Liver (tissue), 9 donors: Measurements from ENCODE around the gene JPH3. TPM values are rescaled to one million over a fixed set of nuclear protein-coding genes. Genes with fewer than 3 reads are reported as not detected.

ENCODE experiments used
- DNase-seq: peaks from one replicate; pipeline ENCODE4 v3.0.0-alpha.2; 2017; ENCODE audit warnings: low spot score
- H3K27ac ChIP-seq, 2 donors: one replicate each; pipeline ENCODE4 v1.7.0; 2013; ENCODE audit warnings: inconsistent platforms in 2 of 2, low read length in 2 of 2, control low read depth in 1 of 2, low read depth in 1 of 2, mild to moderate bottlenecking in 1 of 2
- H3K27me3 ChIP-seq, 4 donors: one replicate each; pipeline versions ENCODE4 v1.6.1 to v1.7.0; 2013; ENCODE audit warnings: low read length in 3 of 4, inconsistent platforms in 1 of 4, mild to moderate bottlenecking in 1 of 4, moderate library complexity in 1 of 4; ENCODE audit not compliant: control insufficient read depth in 4 of 4, insufficient read depth in 4 of 4
- H3K36me3 ChIP-seq, 4 donors: one replicate each; pipeline versions ENCODE4 v1.6.1 to v1.7.0; 2013; ENCODE audit warnings: low read length in 3 of 4, mild to moderate bottlenecking in 3 of 4, low read depth in 1 of 4, moderate library complexity in 1 of 4; ENCODE audit not compliant: control insufficient read depth in 4 of 4, insufficient read depth in 3 of 4
- H3K4me1 ChIP-seq, 4 donors: one replicate each; pipeline versions ENCODE4 v1.6.1 to v1.7.0; 2013; ENCODE audit warnings: low read length in 3 of 4, mild to moderate bottlenecking in 3 of 4, moderate library complexity in 1 of 4; ENCODE audit not compliant: control insufficient read depth in 4 of 4, insufficient read depth in 4 of 4
- H3K4me3 ChIP-seq, 3 donors: one replicate each; pipeline versions ENCODE4 v1.6.1 to v1.7.0; 2013; ENCODE audit warnings: low read length in 3 of 3, control low read depth in 1 of 3, low read depth in 1 of 3, mild to moderate bottlenecking in 1 of 3
- H3K9ac ChIP-seq, 2 donors: one replicate each; pipeline ENCODE4 v1.7.0; 2013; ENCODE audit warnings: low read length in 2 of 2, mild to moderate bottlenecking in 2 of 2, moderate library complexity in 2 of 2, control low read depth in 1 of 2, low read depth in 1 of 2
- H3K9me3 ChIP-seq, 4 donors: one replicate each; pipeline versions ENCODE4 v1.6.1 to v1.7.0; 2013; ENCODE audit warnings: low read length in 3 of 4; ENCODE audit not compliant: control insufficient read depth in 4 of 4
- ATF3 ChIP-seq: IDR thresholded peaks from 2 replicates; pipeline ENCODE4 v1.6.1; 2016; ENCODE audit warnings: antibody characterized with exemption
- CTCF ChIP-seq: fragments of 150-350 bp; IDR thresholded peaks from 2 replicates; pipeline ENCODE4 v1.5.1; 2017; ENCODE audit warnings: improper control_type of control experiment, low read depth, low read length; ENCODE audit not compliant: missing input control
- EGR1 ChIP-seq, 2 donors: IDR thresholded peaks; 2 replicates each; pipeline ENCODE4 v1.6.1; 2016 to 2018; ENCODE audit warnings: antibody characterized with exemption in 2 of 2, low read depth in 2 of 2
- FOXA1 ChIP-seq: IDR thresholded peaks from 2 replicates; pipeline ENCODE4 v1.6.1; 2016; ENCODE audit warnings: antibody characterized with exemption
- FOXA2 ChIP-seq: IDR thresholded peaks from 2 replicates; pipeline ENCODE4 v1.6.1; 2016; ENCODE audit warnings: antibody characterized with exemption
- GABPA ChIP-seq, 2 donors: IDR thresholded peaks in 1 of 2; conservative IDR thresholded peaks in 1 of 2; 2 replicates each; pipeline ENCODE4 v1.6.1; 2016; ENCODE audit warnings: antibody characterized with exemption in 2 of 2, mild to moderate bottlenecking in 1 of 2, moderate library complexity in 1 of 2
- HNF4G ChIP-seq: IDR thresholded peaks from 2 replicates; pipeline ENCODE4 v1.6.1; 2016; ENCODE audit warnings: antibody characterized with exemption
- NR2F2 ChIP-seq: IDR thresholded peaks from 2 replicates; pipeline ENCODE4 v1.6.1; 2016; ENCODE audit warnings: antibody characterized with exemption
- RAD21 ChIP-seq, 2 donors: IDR thresholded peaks; 2 replicates each; pipeline ENCODE4 v1.6.1; 2016; ENCODE audit warnings: antibody characterized with exemption in 2 of 2, mild to moderate bottlenecking in 2 of 2
- RXRA ChIP-seq, 2 donors: IDR thresholded peaks; 2 replicates each; pipeline ENCODE4 v1.6.1; 2017 to 2018; ENCODE audit warnings: antibody characterized with exemption in 2 of 2, mild to moderate bottlenecking in 1 of 2
- SP1 ChIP-seq: IDR thresholded peaks from 2 replicates; pipeline ENCODE4 v1.6.1; 2018; ENCODE audit warnings: antibody characterized with exemption, mild to moderate bottlenecking
- TAF1 ChIP-seq: conservative IDR thresholded peaks from 2 replicates; pipeline ENCODE4 v1.6.1; 2016; ENCODE audit warnings: antibody characterized with exemption, mild to moderate bottlenecking
- YY1 ChIP-seq: IDR thresholded peaks from 2 replicates; pipeline ENCODE4 v1.6.1; 2016; ENCODE audit warnings: antibody characterized with exemption, mild to moderate bottlenecking
- WGBS: extraction: QIAGEN DNeasy Blood & Tissue Kit; methylation state at CpG from one replicate; pipeline ENCODE4 v1.1.7; 2013; 5-methylcytosine and 5-hydroxymethylcytosine counted together
- polyA plus RNA-seq, 2 donors: library from polyadenylated mRNA; stranded (reverse) in 1 of 2; unstranded in 1 of 2; fragments of 200-250 nt in 1 of 2; fragments of >200 nt in 1 of 2; fragmentation: Nextera tagmentation in 1 of 2; extraction: Ambion mirVana in 1 of 2; gene quantifications; one replicate each; pipeline versions ENCODE4 v1.2.1 to v1.2.3, GENCODE V29; 2013 to 2015
- total RNA-seq, 2 donors: library from RNA; depleted of rRNA; stranded (reverse); fragments of >200 nt; gene quantifications; one replicate each; pipeline ENCODE4 v1.2.3, GENCODE V29; 2014
- TF ChIP-seq, protein P1 (sequence below): IDR thresholded peaks from 2 replicates; pipeline ENCODE4 v1.6.1; 2016; ENCODE audit warnings: antibody characterized with exemption
- TF ChIP-seq, protein P2 (sequence below): IDR thresholded peaks from 2 replicates; pipeline ENCODE4 v1.6.1; 2016; ENCODE audit warnings: antibody characterized with exemption, mild to moderate bottlenecking
- donor health status: healthy.
- donor health status: healthy.
- donor health status: healthy.
- donor health status: healthy.
- donor health status: healthy.

The JPH3 gene
- total and polyA plus RNA-seq, 4 donors, result under 0.01 to 0.09 (median 0.04) TPM

GRCh38 chr16:87689956-87690465 lies 87.7 kb downstream of the JPH3 start:
- Histone ChIP-seq H3K27me3 (no peaks in the 10 kb centered on the region), H3K9ac (no peak overlapping the region), H3K27ac (no peak overlapping the region), H3K9me3 (no peaks in the 10 kb centered on the region), H3K4me1 (no peaks in the 10 kb centered on the region), H3K4me3 (no peak overlapping the region), H3K36me3 (no peaks in the 10 kb centered on the region)
- no peak for DNase-seq
- 92% methylated on average over 46 of the region's 46 CpGs for WGBS
- TF ChIP-seq TAF1 (no peak), FOXA2 (no peak), ATF3 (no peak), NR2F2 (no peak)
- TF ChIP-seq, protein P1, sequence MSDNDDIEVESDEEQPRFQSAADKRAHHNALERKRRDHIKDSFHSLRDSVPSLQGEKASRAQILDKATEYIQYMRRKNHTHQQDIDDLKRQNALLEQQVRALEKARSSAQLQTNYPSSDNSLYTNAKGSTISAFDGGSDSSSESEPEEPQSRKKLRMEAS, result no peak
- TF ChIP-seq, protein P2, sequence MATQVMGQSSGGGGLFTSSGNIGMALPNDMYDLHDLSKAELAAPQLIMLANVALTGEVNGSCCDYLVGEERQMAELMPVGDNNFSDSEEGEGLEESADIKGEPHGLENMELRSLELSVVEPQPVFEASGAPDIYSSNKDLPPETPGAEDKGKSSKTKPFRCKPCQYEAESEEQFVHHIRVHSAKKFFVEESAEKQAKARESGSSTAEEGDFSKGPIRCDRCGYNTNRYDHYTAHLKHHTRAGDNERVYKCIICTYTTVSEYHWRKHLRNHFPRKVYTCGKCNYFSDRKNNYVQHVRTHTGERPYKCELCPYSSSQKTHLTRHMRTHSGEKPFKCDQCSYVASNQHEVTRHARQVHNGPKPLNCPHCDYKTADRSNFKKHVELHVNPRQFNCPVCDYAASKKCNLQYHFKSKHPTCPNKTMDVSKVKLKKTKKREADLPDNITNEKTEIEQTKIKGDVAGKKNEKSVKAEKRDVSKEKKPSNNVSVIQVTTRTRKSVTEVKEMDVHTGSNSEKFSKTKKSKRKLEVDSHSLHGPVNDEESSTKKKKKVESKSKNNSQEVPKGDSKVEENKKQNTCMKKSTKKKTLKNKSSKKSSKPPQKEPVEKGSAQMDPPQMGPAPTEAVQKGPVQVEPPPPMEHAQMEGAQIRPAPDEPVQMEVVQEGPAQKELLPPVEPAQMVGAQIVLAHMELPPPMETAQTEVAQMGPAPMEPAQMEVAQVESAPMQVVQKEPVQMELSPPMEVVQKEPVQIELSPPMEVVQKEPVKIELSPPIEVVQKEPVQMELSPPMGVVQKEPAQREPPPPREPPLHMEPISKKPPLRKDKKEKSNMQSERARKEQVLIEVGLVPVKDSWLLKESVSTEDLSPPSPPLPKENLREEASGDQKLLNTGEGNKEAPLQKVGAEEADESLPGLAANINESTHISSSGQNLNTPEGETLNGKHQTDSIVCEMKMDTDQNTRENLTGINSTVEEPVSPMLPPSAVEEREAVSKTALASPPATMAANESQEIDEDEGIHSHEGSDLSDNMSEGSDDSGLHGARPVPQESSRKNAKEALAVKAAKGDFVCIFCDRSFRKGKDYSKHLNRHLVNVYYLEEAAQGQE, result no peak

GRCh38 chr16:87690911-87691685 lies 88.8 kb downstream of the JPH3 start:
- Histone ChIP-seq H3K4me3 (no peak overlapping the region), H3K4me1 (no peaks in the 10 kb centered on the region), H3K36me3 (peaks cover 0 to 3% (median under 1%) of the 10 kb centered on the region in 4 donors), H3K27ac (no peak overlapping the region), H3K27me3 (no peaks in the 10 kb centered on the region), H3K9me3 (no peaks in the 10 kb centered on the region), H3K9ac (no peak overlapping the region)
- WGBS, result 67% methylated on average over 33 of the region's 33 CpGs
- no peak for DNase-seq
- TF ChIP-seq GABPA (IDR thresholded peaks at IDR 0.05 in 1 of 2, conservative IDR thresholded peaks at IDR 0.05 in 1 of 2), result no peak
- no peak for TF ChIP-seq YY1
- no peak for TF ChIP-seq FOXA2
- TF ChIP-seq TAF1, result no peak
- TF ChIP-seq EGR1 (IDR thresholded peaks at IDR 0.05; ENCODE audit: low read depth in 2 of 2), result no peak
- no peak for TF ChIP-seq FOXA1

DNA sequence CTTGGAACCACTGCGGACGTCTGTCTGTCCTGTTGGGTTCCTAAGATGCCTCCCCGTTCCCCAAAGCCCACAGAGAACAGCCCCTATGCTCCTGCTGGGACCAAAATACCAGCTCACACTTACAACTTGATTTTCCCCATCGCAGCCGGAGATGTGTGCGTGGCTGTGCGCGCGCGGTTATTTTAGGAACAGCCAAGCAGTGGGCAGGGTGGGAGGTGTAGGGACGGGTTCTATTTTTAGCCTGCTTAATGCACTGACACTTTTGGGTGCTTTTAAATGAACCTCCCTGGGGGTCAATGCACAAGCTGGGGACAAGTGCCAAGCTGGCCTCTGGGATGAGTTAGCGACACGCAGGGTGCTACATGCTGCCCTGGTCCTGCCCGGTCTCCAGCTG lies 89.4 kb downstream of the JPH3 start:
- H3K27ac ChIP-seq, result no peak overlapping the region
- TF ChIP-seq, protein P1, result no peak
- TF ChIP-seq CTCF (no peak), GABPA (IDR thresholded peaks at IDR 0.05 in 1 of 2, conservative IDR thresholded peaks at IDR 0.05 in 1 of 2) (no peak), ATF3 (no peak), FOXA2 (no peak), RXRA (IDR thresholded peaks at IDR 0.05) (no peak), HNF4G (no peak), NR2F2 (no peak), SP1 (no peak), FOXA1 (no peak), RAD21 (IDR thresholded peaks at IDR 0.05) (no peak)
- TF ChIP-seq, protein P2, result no peak
- no peaks in the 10 kb centered on the region for H3K4me1 ChIP-seq
- H3K9me3 ChIP-seq, result no peaks in the 10 kb centered on the region
- no peak overlapping the region for H3K9ac ChIP-seq
- H3K36me3 ChIP-seq, result peaks cover 0 to 3% (median under 1%) of the 10 kb centered on the region in 4 donors
- WGBS, result 74% methylated on average over 14 of the region's 14 CpGs
- no peaks in the 10 kb centered on the region for H3K27me3 ChIP-seq
- DNase-seq, result no peak
- no peak overlapping the region for H3K4me3 ChIP-seq
